Activated CD4-positive, CD25-positive, alpha-beta regulatory T cell treated with anti-CD3 and anti-CD28 coated beads, Interleukin-2, amount 50 U/mL, for 16 hours (primary cell): ENCODE data around the gene RAB4B.
A peak's percentile ranks its signal among the peaks of the same experiment; 100 is the strongest.
"Not testable (repeated sequence)": the region's sequence is repeated elsewhere in the genome, so short reads cannot be mapped to it uniquely, and the experiment has no call there.

Experiments
- DNase-seq: peaks from one replicate; pipeline ENCODE4 v3.0.0-alpha.2; 2020; ENCODE audit warnings: low read depth, low spot score

The RAB4B gene

DNA sequence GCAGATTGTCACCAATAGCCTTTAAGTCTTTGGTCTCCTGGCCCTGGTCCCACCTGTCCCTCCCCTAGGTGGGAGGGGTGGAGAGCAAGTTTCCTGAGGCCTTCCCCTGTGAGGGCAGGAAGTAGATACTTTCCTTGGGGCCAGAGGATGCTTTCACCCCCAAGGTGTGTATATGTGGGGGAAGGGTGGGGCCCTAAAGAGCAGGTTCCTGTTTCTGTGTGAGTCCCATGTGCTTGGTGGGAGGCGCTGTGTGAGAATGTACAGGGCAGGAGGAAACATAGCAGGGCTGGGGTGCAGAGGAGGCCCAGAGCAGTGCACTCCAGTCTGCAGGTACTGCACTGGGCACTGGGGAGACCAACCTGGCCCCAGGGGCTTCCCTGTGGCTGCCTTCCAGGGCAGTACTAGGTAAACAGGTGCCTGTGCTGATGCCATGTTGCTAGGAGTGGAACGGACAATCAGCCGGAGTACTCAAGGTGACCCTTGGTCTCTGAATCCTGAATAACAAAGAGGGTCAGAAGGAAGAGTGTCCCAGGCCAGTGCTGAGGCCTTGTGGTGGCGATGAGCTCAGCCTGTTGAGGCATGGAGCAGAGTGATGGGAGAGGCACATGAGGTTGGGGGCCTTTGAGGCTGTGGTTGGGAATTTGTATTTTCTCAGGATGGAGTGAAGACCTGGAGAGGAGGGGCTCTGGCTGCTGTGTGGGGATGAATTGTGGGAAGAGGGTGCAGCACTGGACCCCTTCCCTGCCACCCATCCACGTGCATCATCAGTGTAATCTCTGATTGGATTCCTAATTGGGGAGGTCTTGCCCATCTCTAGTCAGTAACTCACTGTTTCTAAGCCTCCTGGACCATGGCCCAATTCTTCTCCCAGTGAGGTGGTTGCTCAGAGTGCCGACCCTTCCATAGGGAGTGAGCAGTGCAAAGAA lies 26.1 kb downstream of the RAB4B start:
- peak; percentile 40 for DNase-seq

DNA sequence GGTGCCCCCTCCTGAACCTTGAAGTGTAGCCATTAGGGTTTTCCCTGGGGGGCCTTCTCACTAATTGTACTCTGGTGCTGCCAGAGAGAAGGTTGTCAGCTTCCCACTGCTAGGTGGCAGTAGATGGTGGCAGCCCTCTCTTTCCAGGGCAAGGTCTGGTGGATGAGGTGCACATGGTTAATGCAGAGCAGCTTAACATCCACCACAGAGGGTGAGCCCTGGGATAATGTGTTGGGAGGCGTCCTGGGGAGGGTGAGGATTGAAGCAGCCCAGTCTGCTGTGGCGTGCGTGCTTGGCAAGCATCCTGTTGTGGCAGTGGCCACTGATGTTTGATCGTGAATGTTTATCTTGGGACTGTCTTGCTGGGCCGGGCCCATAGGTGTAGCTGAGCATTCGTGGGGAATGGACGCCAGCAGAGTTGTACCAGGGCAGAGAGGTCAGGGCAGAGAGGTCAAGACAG lies 26.8 kb downstream of the RAB4B start:
- DNase-seq = no peak

DNA sequence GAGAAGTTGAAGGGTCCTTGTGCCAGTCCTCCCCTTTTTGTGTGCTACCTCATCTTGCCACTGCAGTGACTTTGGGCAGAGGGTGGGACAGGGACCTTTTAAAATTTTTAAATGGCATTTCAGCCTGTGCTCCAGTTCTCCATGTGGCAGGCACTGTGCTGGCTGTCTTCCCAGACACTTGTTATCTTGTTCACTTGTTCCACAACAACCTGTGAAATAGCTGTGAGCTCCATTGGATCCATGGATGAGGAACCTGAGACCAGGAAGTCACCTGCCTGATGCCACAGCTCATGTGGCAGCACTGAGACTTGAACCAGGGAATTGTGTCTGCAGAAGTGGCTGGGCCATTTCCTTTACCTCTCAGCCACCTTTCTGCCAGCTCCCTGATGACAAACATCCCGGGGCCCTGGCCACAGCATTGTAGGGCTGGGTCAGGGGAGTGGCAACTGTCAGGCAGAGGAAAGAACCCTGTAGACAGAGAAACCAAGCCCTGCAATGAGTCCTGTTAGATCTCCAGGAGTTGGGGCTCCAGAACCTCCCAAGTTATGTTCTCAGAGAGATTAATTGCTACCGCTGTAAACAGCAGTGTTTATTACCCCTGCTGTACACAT lies 27.3 kb downstream of the RAB4B start:
- DNase-seq = no peak

DNA sequence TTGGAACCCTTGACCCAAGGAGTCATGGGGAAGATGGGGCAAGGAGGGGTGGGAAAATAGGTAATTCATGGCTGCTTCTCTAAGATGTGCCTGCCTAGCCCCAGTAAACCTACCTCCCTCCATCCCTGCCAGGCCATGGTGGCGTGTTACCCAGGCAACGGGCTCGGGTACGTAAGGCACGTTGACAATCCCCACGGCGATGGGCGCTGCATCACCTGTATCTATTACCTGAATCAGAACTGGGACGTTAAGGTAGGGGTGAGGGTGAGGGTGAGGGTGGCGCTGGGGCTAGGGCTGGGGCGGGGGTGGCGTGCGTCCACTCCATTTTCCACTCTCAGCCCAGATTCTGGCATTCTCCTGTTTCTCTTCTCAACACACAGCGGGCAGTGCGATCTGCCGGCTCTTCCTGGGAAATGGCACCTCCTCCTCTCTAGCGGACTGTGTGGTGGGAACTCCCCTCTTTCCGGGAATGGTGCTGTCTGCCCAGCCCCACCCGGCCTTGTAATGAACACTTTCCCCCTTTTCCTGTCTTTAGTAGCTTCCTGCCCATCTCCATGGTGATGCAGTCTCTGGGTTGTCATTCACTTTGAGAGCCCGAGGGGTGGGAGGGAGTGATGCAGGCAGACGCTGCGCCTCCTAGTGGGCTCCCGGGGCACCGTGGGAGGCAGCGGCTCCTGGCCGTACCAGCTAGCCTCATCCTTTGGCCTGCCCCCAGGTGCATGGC lies 28.5 kb downstream of the RAB4B start:
- peak; percentile 50 for DNase-seq

DNA sequence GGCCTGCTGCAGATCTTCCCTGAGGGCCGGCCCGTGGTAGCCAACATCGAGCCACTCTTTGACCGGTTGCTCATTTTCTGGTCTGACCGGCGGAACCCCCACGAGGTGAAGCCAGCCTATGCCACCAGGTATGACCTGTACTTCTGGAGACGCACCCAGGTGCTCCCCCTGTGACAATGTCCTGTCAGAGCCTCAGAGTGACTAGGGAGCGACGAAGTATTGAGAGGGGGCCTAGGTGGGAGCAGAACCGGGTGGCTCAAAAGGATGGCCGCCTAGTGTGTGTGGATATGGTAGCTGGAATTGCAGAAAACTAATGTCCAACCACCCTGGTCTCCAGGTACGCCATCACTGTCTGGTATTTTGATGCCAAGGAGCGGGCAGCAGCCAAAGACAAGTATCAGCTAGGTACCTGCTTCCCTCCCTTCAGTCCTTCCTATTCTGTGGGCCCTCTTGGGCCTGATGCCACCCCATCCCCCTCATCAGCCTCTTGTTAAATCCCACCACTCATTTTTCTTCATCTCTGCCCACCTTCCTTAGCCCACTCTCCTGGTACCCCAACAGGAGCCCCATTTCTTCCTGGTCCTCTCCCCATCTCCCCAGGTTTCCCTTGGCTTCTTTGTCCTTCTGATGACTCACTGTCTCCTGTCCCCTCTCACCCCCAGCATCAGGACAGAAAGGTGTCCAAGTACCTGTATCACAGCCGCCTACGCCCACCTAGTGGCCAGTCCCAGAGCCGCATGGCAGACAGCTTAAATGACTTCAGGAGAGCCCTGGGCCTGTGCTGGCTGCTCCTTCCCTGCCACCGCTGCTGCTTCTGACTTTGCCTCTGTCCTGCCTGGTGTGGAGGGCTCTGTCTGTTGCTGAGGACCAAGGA lies 29.3 kb downstream of the RAB4B start:
- no peak for DNase-seq

DNA sequence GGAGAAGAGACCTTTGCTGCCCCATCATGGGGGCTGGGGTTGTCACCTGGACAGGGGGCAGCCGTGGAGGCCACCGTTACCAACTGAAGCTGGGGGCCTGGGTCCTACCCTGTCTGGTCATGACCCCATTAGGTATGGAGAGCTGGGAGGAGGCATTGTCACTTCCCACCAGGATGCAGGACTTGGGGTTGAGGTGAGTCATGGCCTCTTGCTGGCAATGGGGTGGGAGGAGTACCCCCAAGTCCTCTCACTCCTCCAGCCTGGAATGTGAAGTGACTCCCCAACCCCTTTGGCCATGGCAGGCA lies 29.9 kb downstream of the RAB4B start:
- no peak for DNase-seq

DNA sequence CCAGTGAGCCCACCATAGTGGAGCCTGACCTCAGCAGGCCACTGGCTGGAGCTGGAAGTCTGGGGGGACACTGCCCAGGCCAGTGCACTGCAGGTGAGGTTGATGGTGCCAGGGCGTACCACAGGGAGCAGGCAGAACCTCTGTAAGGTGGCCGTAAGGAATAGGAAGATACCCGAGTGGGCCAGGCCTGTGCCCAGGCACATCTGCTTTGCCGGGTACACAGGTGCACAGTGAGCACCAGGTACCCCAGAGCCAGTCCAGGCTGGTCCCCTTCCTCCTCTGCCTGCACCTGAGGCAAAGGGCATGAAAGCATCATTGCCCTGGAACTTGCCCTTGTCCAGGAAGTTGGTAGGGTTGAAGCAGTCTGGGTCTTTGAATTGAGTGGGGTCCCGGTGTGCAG lies 30.4 kb downstream of the RAB4B start:
- DNase-seq = no peak

DNA sequence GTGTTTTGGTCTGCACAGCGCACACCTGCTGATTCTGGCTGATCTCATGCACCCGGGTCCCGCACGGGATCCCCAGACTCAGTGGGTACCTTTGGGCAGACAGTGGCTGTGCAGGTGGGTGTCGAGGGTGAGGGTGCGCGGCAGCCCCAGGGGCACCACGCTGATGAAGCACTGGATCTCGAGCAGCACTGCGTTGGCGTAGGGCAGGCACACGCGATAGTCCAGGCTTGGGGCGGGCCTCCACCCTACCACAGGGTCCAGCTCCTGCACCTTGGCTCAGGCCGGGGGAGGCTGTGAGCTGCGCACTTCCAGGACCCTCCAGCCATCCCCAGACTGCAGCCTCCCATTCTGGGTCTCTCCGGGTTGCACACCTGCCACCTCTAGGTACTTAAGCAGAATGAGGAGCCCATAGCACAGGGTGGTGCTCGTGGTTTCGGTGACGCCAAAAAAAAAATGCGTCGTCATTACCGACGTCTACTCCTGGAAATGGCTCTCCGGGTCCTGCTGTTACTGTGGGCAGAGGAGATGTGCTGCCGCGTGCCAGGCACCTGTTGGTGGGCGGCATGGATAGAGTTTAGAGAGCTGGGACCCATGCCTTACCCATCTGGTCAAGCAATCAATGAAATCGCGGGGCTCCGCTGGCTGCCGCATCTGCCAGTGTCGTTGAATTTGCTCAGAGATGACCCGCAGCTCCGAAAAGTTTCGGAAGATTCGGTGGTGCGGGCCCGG lies 31.5 kb downstream of the RAB4B start:
- no peak for DNase-seq

DNA sequence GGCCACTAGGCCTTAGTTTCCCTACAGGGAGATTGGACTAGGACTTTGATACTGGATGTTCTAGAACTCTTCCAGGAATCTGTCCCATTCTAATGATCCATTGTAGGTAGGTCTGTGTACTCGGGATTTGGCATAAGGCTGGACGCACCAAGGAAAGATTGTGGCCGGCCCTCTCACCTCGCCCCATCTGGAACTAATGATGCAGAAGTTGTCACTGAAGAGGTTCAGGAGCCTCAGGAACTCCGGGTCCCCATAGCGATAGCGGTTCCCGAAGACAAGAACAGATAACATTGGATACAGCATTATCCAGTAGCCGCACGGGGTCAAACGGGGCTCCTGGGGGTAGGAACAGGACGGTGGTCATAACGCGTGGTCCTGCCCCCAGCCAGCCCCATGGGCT lies 32.1 kb downstream of the RAB4B start:
- no peak for DNase-seq

DNA sequence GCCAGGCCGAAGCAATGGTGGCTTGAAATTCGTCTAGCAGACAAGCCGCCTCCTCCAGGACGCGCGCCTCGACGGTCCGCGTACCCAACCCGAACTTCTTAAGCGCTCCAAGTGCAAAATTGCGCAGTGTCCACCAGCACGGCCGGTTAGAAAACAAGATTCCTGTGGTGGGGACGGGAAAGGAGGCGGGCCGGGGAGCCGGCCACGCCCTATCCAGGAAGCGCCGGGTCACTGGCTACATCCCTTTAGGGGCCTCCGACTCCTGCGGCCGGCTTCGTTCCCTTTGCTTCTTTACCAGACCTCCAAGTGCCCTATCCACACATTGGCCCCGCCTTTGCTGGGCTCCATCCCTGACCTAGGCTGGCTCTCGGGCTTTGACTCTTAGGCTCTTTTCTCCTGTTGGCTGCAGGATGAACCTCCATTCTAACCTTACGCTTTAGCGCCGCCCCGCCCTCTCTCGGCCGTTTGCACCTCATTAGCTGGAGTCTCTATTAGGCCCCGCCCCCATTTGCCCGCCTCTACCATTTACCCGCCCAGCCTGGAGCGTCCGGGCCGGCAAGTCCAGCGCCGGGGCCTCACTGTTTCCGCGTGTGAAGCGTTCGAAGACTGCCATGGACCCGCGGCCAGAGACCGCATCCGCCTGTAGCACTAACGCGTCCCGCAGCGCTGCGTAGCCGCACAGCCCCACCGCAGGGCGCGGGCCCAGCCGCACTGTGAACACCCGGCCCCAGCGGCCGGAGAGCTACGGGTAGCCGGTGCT lies 32.8 kb downstream of the RAB4B start:
- not testable (repeated sequence) for DNase-seq

DNA sequence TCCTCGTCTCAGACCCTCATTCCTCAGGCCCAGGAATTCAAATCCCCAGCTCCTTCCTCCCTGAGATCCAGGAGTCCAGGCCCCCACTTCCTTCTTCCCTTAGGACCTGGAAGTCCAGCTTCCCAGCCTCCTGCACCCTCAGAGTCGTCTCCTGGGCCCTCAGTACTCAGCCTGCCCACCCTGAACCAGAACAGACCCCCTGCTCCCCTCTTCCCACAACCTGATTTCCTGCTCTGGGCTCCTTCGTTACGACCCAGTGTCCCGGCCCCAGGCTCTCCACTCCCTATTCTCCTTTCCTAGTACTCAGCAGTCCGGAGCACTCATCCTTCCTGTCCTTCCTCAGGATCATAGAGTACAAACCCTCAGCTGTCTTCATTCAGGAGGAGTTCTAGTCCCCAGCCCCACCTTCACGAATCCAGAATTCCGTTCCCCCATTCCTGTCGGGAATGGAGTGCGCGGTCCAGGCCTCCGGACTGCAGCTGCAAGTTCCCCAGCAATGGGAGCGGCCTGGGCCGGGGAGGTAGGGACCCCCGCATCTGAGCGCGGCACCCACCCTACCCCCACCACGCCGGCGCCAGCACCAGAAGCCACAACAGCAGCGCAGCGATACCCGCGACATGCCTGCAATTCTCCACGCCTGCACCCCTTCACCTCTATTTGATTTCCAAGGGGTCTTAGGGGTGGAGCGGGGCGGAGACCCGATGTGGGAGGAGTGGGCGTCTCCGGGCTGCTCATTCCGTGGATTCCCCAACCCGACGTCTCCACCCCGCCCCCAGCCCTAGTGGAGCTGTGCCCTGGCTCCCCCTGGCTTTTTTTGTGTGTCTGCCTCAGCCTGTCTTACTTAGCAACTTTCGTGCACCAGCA lies 33.7 kb downstream of the RAB4B start:
- DNase-seq = no peak

DNA sequence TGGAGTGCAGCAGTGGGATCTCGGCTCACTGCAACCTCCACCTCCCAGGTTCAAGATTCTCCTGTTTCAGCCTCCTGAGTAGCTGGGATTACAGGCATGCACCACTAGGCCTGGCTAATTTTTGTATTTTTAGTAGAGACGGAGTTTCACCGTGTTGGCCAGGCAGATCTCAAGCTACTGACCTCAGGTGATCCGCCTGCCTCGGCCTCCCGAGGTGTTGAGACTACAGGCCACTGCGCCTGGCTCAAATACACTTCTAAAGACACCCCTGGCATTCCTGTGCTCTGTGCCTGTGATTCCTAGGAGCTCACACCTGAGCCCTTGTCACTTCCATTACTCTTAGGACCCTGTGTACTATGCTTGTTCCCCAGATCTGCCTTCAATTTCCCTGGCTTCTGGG lies 34.5 kb downstream of the RAB4B start:
- not testable (repeated sequence) for DNase-seq

DNA sequence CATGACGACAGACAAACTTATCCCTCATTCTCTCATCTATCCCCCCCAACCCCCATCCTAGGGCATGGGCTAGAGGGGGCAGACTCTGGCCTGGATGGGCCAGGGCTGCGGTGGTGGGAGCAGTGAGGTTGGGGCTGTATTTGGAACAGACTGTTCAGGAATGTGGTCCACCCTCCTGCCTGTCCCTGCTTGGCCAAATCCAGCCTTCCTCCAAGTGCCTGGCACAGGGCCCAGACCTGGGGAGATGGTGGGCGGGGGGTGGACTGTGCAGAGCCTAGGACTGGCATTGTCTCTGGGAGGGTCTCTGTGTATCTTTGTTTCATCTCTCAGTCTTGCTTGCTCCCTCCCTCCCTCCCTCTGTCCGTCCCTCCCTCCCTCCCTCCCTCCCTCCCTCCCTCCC lies 35.1 kb downstream of the RAB4B start:
- no peak for DNase-seq

DNA sequence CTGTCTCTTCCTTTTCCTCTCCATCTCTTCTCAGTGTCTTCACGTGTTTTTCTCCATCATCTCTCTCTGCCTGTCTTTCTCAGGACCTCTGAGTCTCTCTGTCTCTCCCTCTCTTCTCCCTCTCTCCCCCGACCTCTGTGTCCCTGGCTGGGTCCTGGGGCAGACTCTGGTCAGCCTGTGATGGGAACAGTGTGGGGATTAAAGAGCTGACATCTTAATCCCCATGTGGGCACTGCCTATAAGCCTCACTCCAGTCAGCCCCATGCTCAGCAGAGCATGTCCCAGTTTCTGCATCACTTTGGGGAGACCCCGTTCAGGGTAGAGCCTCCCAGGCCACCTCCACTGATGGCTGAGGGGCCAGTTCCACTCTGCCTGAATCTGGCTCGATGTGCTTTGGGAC lies 37.2 kb downstream of the RAB4B start:
- DNase-seq = no peak

DNA sequence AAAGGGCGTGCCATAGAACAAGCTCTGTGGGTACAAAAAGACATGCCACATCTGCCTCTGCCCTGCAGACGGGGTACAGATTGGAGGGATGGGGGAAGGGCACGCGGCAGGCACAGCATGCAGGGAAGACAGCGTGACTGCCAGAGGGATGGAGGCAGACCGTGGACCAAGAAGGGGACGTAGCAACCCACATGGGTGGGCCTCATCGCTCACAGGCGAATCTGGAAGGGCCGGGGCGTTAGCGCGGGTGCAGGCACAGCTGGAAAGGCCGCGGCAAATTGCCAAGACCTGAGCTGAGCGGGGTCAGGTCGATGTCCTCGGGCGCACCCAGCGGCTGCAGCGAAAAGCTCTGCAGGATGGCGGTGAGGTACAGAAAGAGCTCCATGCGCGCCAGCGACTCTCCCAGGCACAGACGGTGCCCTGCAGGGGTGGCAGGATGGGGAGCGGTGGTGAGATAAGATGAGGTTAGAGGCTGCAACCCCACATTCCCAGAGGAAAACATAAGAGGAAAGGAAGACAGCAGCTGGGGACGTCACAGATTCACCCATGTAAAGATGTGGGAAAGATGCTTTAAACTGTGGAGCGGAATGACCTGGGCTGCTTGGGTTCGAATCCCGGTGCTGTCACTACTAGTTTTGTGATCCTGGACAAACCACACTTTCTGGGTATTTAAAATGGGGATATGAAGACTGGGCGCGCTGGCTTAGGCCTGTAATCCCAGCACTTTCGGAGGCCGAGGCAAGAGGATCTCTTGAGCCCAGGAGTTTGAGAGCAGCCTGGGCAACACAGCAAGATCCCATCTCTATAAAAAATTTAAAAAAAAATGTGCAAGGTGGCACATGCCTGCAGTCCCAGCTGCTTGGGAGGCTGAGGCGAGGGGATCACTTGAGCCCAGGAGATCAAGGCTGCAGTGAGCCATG lies 40.7 kb downstream of the RAB4B start:
- peak; percentile 46 for DNase-seq

DNA sequence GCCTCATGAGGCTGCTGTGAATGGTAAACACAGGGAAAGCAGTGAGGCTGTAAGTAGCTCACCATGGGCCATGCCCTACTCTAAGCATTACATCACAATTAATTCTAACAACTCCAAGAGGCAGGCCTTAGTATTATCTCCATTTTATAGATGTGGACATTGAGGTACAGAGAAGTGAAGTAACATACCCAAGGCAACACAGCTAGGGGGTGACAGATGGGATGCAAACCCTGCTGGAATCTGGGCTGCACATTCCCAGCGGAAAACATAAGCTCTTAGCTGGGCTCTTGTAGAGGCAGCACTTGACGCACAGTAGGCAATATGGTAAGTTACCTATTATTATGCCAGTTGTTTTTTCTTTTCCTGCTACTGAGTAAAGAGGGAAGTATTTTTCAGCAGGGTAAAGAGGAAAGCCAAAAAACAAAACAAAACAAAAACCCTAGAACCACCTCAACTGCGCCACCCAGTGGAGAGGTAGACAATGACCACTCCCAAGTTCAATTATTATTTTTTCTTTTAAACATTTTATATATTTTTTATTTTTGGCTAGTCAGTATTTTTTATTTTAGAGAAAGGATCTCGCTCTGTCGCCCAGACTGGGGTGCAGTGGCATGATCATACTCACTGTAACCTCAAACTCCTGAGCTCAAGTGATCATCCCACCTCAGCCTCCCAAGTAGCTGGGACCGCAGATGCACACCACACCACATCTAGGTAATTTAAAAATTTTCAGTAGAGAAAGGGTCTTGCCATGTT lies 41.6 kb downstream of the RAB4B start:
- not testable (repeated sequence) for DNase-seq

DNA sequence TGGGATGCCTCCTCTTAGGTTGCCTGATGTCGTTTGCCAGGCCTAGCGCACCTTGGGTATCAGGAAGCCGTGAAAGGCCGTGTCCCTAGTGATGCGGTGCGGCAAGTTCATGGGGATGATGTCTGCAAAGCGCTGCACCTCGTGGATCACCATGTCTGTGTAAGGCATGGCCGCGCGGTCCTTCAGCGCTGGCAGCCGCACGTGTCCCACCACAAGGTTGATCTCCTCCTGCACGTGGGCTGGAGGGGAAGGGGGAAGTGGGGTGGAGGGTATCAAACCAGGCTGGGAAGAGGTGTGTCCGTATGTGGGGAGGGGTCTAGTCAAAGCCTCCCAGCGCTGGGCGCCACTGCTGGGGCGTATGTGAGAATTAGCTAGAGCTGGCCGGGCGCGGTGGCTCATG lies 44.1 kb downstream of the RAB4B start:
- no peak for DNase-seq
